C1 segment of cervical spinal cord (tissue), 14 donors: ENCODE data around the gene CRMP1.
"Not testable (repeated sequence)": the region's sequence is repeated elsewhere in the genome, so short reads cannot be mapped to it uniquely, and the experiment has no call there.

Source experiments
- DNase-seq, 14 donors: peaks; one replicate each; lab custom pipeline; 2025; lab: John Stamatoyannopoulos, UW

CRMP1 gene

DNA sequence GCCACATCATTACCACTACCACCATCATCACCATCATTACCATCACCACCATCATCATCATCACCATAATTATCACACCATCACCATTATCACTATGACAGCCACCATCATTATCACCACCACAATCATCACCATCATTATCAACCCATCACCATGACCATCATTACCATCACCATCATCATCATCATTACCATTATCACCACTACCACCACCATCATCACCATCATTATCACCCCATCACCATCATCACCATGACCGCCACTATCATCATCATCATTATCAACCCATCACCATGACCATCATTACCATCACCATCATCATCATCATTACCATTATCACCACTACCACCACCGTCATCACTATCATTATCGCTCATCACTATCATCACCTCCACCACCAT is 36.5 kb downstream of the CRMP1 start:
- not testable (repeated sequence) for DNase-seq

DNA sequence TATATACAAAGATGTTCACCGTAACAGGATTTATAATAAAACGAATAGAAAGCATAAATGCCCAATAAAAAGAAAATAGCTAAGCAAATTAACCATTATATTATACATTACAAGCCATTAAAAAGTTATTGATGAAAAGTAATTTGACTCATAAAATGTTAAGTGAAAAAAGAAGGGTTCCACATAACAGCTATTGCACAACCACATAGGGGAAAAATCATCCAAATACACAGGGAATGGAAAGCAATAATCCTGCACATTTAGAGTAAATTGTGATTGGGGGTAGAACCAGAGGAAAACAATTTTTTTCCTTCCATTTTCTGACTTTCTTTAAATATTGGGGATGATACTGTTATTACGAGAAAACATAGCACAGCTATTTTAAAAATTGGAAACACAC is 38.0 kb downstream of the CRMP1 start:
- DNase-seq = no peak

DNA sequence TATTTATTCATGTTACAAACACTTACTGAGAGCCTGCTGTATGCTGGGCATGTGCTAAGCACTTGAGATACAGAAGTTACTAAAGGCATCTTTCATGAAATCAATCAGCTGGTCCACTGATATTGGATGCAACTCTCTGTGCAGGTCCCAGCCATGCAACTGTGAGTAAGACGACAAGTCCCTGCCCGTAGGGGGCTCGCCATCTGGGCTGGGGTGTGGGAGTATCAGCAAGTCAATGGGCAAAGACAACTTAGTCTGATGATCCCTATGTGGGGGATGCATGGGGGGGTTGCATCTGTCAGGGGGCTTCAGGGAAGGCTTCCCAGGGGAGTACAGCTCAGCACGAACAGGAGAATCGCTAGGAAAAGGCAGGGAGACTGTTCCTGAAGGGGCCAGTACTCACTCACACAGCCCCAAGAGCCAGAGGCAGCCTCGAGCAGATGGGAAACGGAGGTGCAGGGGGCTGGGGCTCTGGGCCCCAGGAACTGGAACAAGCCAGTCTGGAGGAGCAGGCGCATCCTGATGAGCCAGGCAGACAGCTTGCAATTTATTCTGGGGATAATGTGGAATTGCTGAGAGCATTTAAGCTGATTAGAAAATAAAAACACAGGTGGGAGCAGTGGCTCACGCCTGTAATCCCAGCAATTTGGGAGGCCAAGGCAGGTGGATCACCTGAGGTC is 40.2 kb downstream of the CRMP1 start:
- DNase-seq = no peak

DNA sequence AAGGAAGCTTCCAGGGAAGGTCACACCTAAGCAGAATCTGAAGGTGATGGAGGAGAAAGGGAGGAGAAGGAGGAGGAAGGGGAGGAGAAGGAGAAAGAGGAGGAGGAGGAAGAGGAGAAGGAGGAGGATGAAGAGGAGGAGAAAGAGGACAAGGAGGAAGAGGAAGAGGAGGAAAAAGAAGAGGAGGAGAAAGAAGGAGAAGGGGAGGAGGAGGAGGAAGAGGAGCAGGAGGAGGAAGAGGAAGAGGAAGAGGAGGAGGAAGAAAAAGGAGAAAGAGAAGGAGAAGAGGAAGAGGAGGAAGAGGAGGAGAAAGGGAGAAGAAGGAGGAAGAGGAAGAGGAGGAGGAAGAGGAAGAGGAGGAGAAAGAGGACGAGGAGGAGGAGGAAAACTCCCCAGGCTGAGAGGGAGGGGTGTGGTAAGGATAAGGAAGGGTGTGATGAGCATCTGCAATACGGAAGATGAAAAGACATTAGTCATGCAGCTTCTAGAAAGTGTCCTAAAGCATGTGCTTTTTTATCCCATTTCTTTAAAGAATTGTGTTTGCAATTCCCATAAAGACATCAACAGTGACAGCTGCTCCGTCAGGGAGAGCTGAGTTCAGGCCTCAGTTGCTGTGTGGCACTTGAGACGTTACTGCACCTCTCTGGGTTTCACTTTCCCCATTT is 41.1 kb downstream of the CRMP1 start:
- no peak for DNase-seq

DNA sequence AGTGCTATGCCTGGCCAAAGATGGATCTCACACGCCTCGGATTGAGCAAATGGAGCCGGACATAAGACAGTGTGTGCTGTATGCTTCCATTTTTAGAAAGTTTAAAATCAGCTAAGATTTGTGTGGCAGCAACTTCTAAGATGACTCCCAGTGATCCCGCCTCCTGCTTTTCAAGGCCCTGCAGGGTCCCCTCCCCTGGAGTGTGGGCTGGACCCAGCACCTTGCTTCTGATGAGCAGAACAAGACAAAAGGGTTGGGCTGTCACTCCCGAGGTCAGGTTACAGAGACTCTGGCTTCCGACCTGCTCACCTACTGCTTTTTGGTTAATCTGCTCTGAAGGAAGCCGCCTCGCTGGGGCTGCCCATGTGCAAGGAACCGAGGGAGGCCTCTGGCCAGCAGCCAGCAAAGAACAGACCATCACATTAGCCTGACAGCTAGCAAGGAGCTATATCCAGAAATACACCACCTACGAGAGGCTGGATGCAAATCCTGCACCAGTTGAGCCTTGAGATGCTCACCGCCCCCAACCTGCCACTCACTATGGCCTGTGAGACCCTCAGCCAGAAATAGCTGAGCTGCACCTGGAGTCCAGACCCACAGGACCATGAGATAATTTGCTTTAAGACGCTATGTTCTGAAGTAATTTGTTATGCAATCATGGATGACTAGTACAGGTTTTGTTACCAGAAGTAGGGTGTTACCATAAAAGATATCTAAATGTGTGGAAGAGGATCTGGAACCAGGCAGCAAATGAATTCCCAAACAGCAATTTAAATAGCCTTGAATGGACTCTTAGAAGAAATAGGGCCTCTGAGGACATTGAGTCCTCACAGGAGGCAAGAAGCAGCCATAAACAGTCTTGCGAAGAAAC is 47.6 kb downstream of the CRMP1 start:
- DNase-seq = peak in 1 of 14 donors; percentile 54

DNA sequence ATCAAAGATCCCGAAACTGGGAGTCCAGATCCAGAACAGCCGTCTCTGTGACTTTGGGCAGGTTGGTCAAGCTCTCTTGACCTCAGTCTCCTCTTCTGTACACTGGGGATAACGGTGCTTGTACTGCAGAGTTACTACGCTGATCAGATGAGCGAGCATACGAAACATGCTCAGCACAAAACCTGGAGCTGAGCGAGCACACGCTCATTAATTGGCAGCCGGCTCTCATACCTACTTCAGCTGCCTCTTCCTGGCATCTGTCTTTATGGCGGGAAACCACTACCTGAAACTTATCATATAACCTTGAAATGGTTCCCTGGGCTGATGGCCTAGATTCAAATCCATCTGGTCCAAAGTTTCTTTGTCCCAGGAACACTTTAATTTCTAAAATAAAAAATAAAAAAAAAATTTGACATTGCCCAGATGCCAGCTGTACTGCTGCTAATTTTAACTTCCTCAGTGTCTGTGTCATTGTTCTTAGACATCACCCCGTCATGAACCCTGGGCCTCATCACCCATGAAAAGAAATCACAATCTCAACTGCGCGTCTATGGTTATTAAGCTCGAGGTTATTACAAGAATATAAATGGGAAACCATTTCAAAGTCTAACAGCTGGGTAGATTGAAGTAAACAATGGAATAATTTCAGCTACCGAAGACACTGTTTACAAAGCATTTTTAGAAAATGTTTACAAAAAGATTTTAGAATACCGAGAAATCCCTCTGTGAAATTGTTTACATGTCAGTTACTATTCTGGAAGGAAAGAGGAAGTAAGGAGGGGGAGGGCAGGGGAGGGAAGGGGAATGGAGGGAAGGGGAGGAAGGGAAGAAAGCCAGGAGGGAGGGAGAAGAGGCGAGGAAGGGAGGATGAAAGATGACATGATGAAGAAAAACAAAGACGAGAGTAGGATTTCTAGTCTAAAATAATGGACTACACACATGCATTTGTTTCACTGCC is 49.0 kb downstream of the CRMP1 start:
- no peak for DNase-seq

DNA sequence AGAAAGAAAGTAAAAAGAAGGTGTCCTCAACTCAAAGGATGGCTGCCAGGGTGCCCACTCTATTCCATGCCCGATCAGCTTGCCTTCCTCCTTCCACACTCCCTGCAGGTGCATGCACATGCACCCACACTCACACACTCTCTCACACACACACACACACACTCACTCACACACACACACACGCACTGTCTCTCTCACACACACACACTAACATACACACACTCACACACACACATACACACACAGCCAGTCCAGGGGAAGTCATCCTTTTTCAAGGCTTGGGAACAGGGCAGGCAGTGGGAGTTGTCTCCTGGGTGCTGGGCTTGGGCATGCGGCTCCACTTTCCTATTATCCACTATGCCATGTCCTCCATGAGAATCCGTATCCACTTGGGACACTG is 50.4 kb downstream of the CRMP1 start:
- DNase-seq = no peak

DNA sequence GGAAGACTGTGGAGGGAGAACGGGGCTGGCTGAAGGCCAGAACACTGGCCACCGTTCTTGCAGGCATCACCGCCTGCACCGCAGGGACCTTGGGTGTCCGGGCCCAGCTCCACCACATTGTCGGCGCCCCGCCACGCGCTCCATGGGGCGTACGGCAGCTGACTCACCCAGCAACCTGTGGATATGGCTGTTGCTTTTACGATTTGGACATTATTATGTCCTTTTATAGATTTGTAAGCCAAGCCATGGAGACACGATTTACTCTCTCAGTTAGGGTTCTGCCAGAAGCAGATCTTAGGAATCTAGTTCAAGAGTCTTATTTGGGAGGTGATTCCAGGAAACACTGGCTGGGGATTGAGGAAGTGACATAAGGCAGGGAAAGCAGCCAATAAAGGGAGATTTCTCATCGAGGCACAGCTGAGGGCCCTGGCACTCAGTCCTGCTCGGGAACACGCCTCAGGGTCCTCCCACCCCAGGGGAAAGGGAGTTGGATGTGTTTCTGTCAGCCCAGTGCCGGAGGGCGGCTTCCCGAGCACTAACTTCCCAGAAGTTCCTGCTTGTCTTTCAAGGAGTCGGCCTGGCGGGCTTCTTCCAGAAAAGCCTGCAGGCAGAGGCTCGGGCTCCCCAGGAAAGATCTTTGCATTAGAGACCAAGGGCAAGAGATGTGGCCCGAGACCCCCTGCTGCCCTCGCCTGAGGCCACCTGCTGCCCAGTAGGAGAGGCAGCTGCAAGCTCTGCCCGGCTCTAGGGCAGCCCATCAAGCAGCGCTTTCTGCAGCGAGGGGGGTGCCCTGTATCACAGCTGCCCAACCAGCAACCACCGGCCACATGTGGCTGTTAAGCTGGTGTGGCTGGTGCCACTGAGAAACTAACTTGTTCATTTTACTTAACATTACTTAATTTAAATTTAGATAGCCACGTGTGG is 52.9 kb downstream of the CRMP1 start:
- peak in 5 of 14 donors; percentile 3 to 76 (median 6) for DNase-seq

DNA sequence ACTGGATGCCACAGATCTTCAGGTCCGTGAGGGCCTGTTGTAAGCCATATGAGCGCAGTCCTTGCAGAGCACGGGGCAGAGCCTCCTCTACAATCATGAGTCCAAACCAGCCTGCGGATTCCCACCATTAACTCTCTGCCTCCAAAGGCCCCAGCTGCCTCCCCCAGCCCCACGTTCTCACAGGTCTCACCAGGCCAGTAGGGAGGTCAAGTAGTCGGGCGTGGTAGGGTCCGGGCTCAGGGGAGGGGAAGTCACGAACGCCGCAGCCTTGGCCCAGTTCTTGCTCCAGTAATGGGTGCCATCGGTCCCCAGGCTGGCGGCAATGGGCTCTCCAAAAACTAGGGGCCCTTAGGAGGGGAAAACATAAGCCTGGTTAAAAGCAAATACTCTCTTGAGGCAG is 53.6 kb downstream of the CRMP1 start:
- no peak for DNase-seq

DNA sequence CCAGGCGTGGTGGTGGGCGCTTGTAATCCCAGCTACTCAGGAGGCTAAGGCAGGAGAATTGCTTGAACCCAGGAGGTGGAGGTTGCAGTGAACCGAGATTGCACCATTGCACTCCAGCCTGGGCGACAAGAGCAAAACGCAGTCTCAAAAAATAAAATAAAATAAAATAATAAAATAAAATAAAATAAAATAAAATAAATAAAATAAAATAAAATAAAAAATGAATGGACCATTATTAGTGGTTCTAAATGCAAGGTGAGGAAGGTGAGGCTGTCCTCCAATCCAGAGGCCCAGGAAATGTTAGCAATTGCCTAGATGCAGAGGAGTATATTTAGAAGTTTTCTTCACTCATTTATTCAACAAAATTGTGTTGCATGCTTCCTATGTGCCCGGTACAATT is 55.4 kb downstream of the CRMP1 start:
- DNase-seq = not testable (repeated sequence)

DNA sequence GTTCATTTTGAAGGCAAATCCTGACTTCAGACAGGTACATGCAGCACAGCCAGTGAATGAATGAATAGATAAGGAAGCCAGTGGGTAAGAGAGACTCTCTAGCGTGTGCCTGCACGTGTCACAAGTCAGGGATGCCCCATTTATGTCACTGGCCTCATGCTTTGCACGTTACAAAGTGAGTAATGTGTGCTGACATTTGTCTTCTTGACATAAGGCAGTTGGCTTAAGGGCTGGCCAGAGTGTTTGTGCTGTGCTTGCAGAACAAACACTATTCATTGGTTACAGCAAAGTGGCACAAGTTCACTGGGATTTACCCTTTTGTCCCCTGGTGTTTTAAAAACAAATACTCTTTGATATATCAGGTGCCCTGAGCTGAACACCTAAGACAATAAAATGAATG is 55.9 kb downstream of the CRMP1 start:
- DNase-seq = no peak

DNA sequence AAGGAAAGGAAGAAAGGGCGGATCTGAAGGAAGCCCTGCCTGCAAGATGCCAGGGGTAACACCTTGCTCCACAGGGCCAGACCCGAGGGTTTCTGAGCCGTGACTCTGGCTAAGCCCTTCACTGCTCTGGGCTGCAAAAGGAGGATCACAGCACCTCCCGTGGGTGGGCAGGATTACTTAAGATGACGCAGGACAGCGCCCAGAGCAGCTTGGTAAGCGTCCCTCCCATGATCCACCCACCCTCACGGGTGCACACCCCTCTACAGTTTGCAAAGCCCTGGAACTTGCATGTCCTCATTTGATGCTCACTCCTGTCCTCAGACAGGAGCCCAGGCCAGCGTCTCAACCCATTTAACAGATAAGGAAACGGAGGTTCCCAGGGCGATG is 64.9 kb downstream of the CRMP1 start:
- no peak for DNase-seq

DNA sequence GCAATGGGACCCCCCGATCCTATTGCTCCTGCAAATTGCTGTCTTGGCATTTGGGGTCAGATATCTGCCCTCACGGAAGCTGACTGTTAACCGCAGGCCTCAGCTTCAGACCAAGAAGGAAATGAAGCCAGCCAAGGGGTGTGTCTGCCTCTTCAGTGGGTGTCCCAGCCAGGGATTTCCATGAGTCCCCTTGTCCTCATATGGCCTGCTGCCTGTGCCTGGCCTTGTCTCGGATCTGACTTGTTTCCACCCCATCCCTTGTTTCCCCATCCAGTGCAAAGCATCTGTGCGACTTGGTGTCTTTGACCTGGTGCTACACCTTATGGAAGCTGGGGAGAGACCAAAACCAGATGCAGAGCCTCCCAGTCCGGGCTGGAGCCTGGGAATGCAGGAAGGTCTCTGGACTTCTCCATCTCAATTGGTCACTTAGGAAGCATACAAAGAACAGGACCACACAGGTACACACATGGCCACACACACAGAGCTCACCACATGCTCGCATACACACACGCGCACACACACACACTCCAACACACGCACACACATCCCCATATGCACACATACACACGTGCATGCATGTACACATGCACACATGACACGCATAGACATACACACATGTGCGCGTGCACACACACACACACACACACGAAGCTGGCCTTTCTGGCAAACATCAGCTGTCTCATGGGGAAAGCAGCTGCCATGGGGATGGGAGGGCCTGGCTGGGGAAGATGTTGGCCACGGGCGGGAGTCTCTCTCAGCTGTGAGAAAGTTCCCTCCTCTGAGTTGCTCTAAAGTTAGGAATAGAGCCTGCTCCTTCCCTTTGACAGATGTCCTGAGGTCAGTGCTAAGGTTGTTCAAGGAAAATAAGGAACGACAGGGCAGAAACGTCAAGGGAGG is 65.5 kb downstream of the CRMP1 start:
- no peak for DNase-seq

DNA sequence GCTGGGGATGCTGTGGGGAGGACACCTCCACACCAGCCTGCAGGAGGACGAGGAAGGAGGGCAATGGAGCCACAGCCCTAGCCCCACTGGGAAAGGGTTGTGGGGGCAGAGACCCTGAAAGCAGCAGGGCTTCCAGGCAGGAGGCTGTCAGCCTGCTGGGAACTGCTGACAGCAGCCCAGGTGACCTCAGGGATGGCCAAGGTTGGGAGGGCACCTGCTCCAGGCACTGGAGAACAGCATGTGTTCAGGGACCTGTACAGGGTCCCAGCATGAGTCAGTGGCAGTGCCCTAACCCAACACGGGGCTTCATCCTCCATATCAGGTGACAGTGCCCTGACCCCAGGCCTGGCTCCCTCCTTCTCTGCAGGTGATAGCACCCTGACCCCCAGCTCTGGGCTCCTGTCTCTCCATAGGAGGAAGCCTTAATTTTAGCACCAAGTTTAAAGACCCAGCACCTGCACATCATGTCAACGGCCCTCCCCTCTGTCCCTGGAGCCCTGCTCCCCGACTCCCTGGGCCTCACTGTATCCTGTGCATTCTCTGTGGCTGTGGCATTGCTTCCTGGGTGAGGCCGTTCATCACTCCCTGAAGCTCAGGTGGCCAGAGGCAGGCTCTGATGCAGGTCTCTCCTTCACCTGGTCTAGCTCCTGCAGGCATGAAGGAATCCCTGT is 66.3 kb downstream of the CRMP1 start:
- DNase-seq = no peak

DNA sequence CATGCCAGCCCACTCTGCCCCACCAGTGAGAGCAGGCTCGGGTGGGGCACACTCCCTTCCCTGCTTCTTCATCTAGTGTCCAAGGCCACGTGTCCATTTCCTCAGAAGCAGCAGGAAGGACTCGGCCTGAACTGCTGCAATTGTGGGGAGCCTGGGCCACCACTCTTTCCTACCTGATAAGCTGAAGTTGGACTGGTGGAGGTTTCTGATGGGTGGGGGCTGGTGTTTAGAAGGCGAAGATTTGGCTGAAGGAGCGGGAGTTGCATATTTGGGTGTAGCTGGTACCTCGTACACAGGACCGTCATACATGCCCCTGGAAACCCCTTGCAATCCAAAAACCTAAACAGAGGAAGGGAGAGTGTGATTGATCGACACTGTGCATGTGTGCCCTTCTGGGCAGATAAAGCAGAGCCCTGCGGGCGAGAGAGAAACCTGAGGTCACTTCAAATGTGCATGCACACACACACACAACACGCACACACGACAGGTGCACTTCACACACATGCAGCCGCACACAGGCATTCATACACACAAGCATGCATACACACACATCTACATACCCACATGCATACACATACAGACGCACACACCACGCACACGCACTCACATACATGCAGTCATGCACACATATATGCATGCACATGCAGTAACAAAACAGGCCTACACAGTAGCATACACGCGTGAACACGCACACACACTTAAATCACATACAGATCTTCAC is 67.4 kb downstream of the CRMP1 start:
- no peak for DNase-seq

DNA sequence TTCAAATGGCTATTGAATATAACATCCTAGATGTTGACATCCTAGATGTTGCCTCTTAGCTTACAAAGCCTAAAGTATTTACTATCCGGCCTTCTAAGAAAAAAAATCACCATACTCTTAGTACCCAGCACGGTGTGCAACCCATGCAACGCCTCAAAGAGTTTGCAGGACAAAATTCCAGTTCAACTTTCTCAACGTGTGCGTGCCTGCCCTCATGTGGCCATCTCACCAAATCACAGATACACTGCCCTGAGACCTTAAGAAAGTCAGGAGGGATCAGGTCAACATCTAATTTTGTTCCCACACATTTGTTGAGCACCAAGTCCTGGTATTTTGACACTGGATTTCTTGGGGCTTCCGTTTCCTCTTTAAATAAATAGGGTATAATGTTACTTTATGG is 68.3 kb downstream of the CRMP1 start:
- no peak for DNase-seq

DNA sequence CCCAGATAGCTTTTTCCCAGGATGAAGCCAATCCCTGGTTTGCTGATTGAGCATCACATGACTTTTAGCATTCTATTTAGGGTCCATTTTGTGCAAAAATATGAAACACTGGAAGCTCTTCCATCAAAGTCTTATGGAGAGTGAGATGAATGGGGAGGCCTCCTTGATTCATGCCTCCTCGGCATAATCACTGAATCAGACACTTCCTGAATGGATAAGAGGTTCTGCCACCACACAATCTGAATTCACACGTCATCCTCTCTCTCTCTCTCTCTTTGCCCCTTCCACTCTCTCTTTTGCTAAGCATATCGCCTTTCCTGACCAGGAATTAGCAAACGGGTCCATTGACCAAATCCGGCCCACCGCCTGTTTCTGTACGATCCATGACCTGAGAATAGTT is 68.7 kb downstream of the CRMP1 start:
- DNase-seq = no peak
